ENCODE results near the gene FAM107B.

Gene FAM107B

GRCh38 chr10:14558025-14558424 is 216.7 kb downstream of the FAM107B start:
- no peak overlapping the region for H3K4me3 ChIP-seq (ENCODE audit: low read depth, low read length)
- no peak for TF ChIP-seq CTCF (IDR thresholded peaks at IDR 0.05; ENCODE audit: control insufficient read depth, extremely low read depth, insufficient read depth)
- DNase-seq (ENCODE audit: low read depth): no peak

- no peak for DNase-seq (ENCODE audit: low read depth)
- TF ChIP-seq CTCF (IDR thresholded peaks at IDR 0.05; ENCODE audit: control insufficient read depth, extremely low read depth, insufficient read depth): no peak
- no peak overlapping the region for H3K4me3 ChIP-seq (ENCODE audit: low read depth, low read length)
These were observed 217.1 kb downstream of the FAM107B start for GRCh38 chr10:14557567-14557966.

GRCh38 chr10:14556285-14556956 is 218.3 kb downstream of the FAM107B start:
- no peak for TF ChIP-seq CTCF (IDR thresholded peaks at IDR 0.05; ENCODE audit: control insufficient read depth, extremely low read depth, insufficient read depth)
- DNase-seq (ENCODE audit: low read depth): no peak
- H3K4me3 ChIP-seq (ENCODE audit: low read depth, low read length): no peak overlapping the region

- no peak for DNase-seq (ENCODE audit: low read depth)
- no peak overlapping the region for H3K4me3 ChIP-seq (ENCODE audit: low read depth, low read length)
- TF ChIP-seq CTCF (IDR thresholded peaks at IDR 0.05; ENCODE audit: control insufficient read depth, extremely low read depth, insufficient read depth): no peak
These were observed 218.9 kb downstream of the FAM107B start for GRCh38 chr10:14555807-14556206.

GRCh38 chr10:14554491-14555205 is 220.0 kb downstream of the FAM107B start:
- no peak overlapping the region for H3K4me3 ChIP-seq (ENCODE audit: low read depth, low read length)
- no peak for TF ChIP-seq CTCF (IDR thresholded peaks at IDR 0.05; ENCODE audit: control insufficient read depth, extremely low read depth, insufficient read depth)
- no peak for DNase-seq (ENCODE audit: low read depth)

GRCh38 chr10:14554091-14554490 is 220.6 kb downstream of the FAM107B start:
- H3K4me3 ChIP-seq (ENCODE audit: low read depth, low read length): no peak overlapping the region
- no peak for TF ChIP-seq CTCF (IDR thresholded peaks at IDR 0.05; ENCODE audit: control insufficient read depth, extremely low read depth, insufficient read depth)
- DNase-seq (ENCODE audit: low read depth): no peak

Data from LNCaP clone FGC (cell line).